SK-N-SH (cell line): ENCODE measurements around the gene RAE1. TPM values are rescaled to one million over a fixed set of nuclear protein-coding genes. Genes with fewer than 3 reads are reported as not detected.

Experiments used
- CTCF ChIA-PET: fragments of 300-600, 350-600 bp; formaldehyde crosslinking; extraction: SDS; loops from one replicate; lab custom pipeline; 2021; lab: Yijun Ruan, JAX
- POLR2A ChIA-PET: fragments of 350-600 bp; sonication (Branson Sonifier 250); formaldehyde crosslinking; extraction: SDS; loops from one replicate; lab custom pipeline; 2020; ENCODE audit warnings: antibody characterized with exemption, inconsistent platforms; lab: Yijun Ruan, JAX
- DNase-seq: peaks from one replicate; pipeline ENCODE4 v3.0.0; 2012
- H2AFZ ChIP-seq: fragments of 200-600 bp; sonication (generic); 2 replicates; pipeline ENCODE4 v1.8.1; 2016; ENCODE audit warnings: antibody characterized with exemption, mild to moderate bottlenecking, low read depth
- H3F3A ChIP-seq: fragments of 200-600 bp; sonication (generic); replicated peaks from 2 replicates; pipeline ENCODE3; 2016; ENCODE audit warnings: antibody characterized with exemption, mild to moderate bottlenecking; ENCODE audit not compliant: insufficient read depth
- H3K27ac ChIP-seq, 2 experiments: fragments of 200-500 bp in 1 of 2; fragments of 200-600 bp in 1 of 2; sonication (Bioruptor generic) in 1 of 2; sonication (generic), shearing (Covaris generic) in 1 of 2; 2 replicates each; pipeline versions ENCODE4 v1.5.1 to v1.6.1; 2014 to 2016; ENCODE audit warnings: low read depth in 2 of 2, inconsistent platforms in 1 of 2, low read length in 1 of 2, mild to moderate bottlenecking in 1 of 2, mixed read lengths in 1 of 2
- H3K27me3 ChIP-seq: fragments of 200-600 bp; sonication (generic), shearing (Covaris generic); 2 replicates; pipeline ENCODE4 v1.6.1; 2016; ENCODE audit warnings: mixed run types; ENCODE audit not compliant: insufficient read depth
- H3K36me3 ChIP-seq, 2 experiments: fragments of 200-500 bp in 1 of 2; fragments of 200-600 bp in 1 of 2; sonication (Bioruptor generic) in 1 of 2; sonication (generic) in 1 of 2; replicated peaks in 1 of 2; 2 replicates each; pipeline versions ENCODE3 to v1.5.1; 2014 to 2016; ENCODE audit warnings: low read length in 1 of 2, mild to moderate bottlenecking in 1 of 2; ENCODE audit not compliant: insufficient read depth in 2 of 2, control insufficient read depth in 1 of 2
- H3K4me1 ChIP-seq, 2 experiments: fragments of 200-500 bp in 1 of 2; fragments of 200-600 bp in 1 of 2; sonication (Bioruptor generic) in 1 of 2; sonication (generic), shearing (Covaris generic) in 1 of 2; 2 replicates each; pipeline versions ENCODE4 v1.5.1 to v1.6.1; 2014 to 2016; ENCODE audit warnings: low read depth in 1 of 2, low read length in 1 of 2, mixed run types in 1 of 2; ENCODE audit not compliant: insufficient read depth in 2 of 2, control insufficient read depth in 1 of 2
- H3K4me2 ChIP-seq: fragments of 200-600 bp; sonication (generic), shearing (Covaris generic); 2 replicates; pipeline ENCODE4 v1.6.1; 2017; ENCODE audit warnings: mixed run types
- H3K4me3 ChIP-seq, 2 experiments: fragments of 200-500 bp in 1 of 2; fragments of 200-600 bp in 1 of 2; sonication (Bioruptor generic) in 1 of 2; sonication (generic), shearing (Covaris generic) in 1 of 2; 2 replicates each; pipeline versions ENCODE4 v1.5.1 to v1.8.1; 2014 to 2016; ENCODE audit warnings: low read depth in 2 of 2, inconsistent platforms in 1 of 2, low read length in 1 of 2, mild to moderate bottlenecking in 1 of 2, mixed read lengths in 1 of 2, moderate library complexity in 1 of 2
- H3K79me2 ChIP-seq: fragments of 200-600 bp; sonication (generic); 2 replicates; pipeline ENCODE4 v1.8.1; 2017; ENCODE audit warnings: mild to moderate bottlenecking; ENCODE audit not compliant: insufficient read depth
- H3K9ac ChIP-seq: fragments of 200-600 bp; sonication (generic); 2 replicates; pipeline ENCODE4 v1.6.1; 2017; ENCODE audit warnings: mixed run types
- H3K9me2 ChIP-seq: fragments of 200-600 bp; sonication (generic); 2 replicates; pipeline ENCODE4 v1.6.1; 2017; ENCODE audit warnings: mixed run types
- H3K9me3 ChIP-seq: fragments of 200-600 bp; sonication (generic); 2 replicates; pipeline ENCODE4 v1.6.1; 2017; ENCODE audit warnings: mixed run types, mild to moderate bottlenecking, moderate library complexity
- H4K20me1 ChIP-seq: fragments of 200-600 bp; sonication (generic); 2 replicates; pipeline ENCODE4 v1.6.1; 2017; ENCODE audit warnings: mild to moderate bottlenecking, mixed run types; ENCODE audit not compliant: insufficient read depth
- CTCF ChIP-seq: fragments of 200-600 bp; sonication (generic); IDR thresholded peaks from 2 replicates; pipeline ENCODE4 v1.6.1; 2017; ENCODE audit warnings: antibody characterized with exemption, mild to moderate bottlenecking, moderate library complexity
- ELF1 ChIP-seq: IDR thresholded peaks from 2 replicates; pipeline ENCODE4 v1.4.0; 2012
- EZH2phosphoT487 ChIP-seq: fragments of 200-600 bp; sonication (generic); IDR thresholded peaks from 2 replicates; pipeline ENCODE4 v1.6.1; 2017; ENCODE audit warnings: low read depth, mixed run types, mild to moderate bottlenecking, antibody characterized with exemption, moderate library complexity, borderline replicate concordance
- FOXJ3 ChIP-seq: sonication (generic); formaldehyde crosslinking; IDR thresholded peaks from 2 replicates; pipeline ENCODE4 v1.5.1; 2020; ENCODE audit warnings: mild to moderate bottlenecking, missing genetic modification reagents
- IRF3 ChIP-seq: fragments of 150-350 bp; IDR thresholded peaks from 2 replicates; pipeline ENCODE4 v1.6.1; 2016; ENCODE audit warnings: mild to moderate bottlenecking, low read depth, low read length
- MAX ChIP-seq: IDR thresholded peaks from 2 replicates; pipeline ENCODE4 v1.4.0; 2012; ENCODE audit warnings: low read depth
- RAD21 ChIP-seq: IDR thresholded peaks from 2 replicates; pipeline ENCODE4 v1.6.1; 2012; ENCODE audit warnings: mild to moderate bottlenecking, low read length
- RCOR1 ChIP-seq: fragments of 150-350 bp; IDR thresholded peaks from 2 replicates; pipeline ENCODE4 v1.6.1; 2017; ENCODE audit warnings: antibody characterized with exemption, low read length
- RXRA ChIP-seq: IDR thresholded peaks from 2 replicates; pipeline ENCODE4 v1.4.0; 2012; ENCODE audit warnings: low read depth, mild to moderate bottlenecking, borderline replicate concordance
- SIN3A ChIP-seq: IDR thresholded peaks from 2 replicates; pipeline ENCODE4 v1.6.1; 2012; ENCODE audit warnings: low read depth, mild to moderate bottlenecking, low read length, moderate library complexity, borderline replicate concordance
- USF2 ChIP-seq: fragments of 150-350 bp; IDR thresholded peaks from 2 replicates; pipeline ENCODE4 v1.6.1; 2017; ENCODE audit warnings: antibody characterized with exemption, low read length, low read depth, borderline replicate concordance
- WGBS: methylation state at CpG from one replicate; pipeline ENCODE4 v1.1.6; 2017; ENCODE audit warnings: low lambda C conversion rate; 5-methylcytosine and 5-hydroxymethylcytosine counted together
- polyA plus RNA-seq, 3 experiments: library from polyadenylated mRNA; depleted of rRNA; stranded (reverse); fragments of >200 nt; gene quantifications; 2 replicates each; pipeline ENCODE4 v1.2.3, GENCODE V29; 2012

The RAE1 gene
- polyA plus RNA-seq, 1 of the 3 experiments (the other 2 are of a cell fraction) = 82.4 TPM

GRCh38 chr20:57327820-57328219 lies 23.2 kb upstream of the RAE1 start (continued):
- no peak for TF ChIP-seq CTCF
- TF ChIP-seq RXRA = no peak
- TF ChIP-seq IRF3 = no peak
- TF ChIP-seq SIN3A = no peak
- no peak for TF ChIP-seq ELF1
- no peak for TF ChIP-seq EZH2phosphoT487
- TF ChIP-seq FOXJ3 (CRISPR knock-in tag) = no peak
- TF ChIP-seq USF2 = no peak
- TF ChIP-seq MAX = no peak

GRCh38 chr20:57329608-57330221 lies 21.3 kb upstream of the RAE1 start, which contains the start of gene SPO11:
SPO11 (plus strand) TSS chr20:57329803; CDS start chr20:57329868, 65 bp downstream.
- no peaks in the 10 kb centered on the region for H3K36me3 ChIP-seq
- no peak within 1 kb of the TSS for H3K4me2 ChIP-seq
- no peaks in the 10 kb centered on the region for H4K20me1 ChIP-seq
- no peaks in the 10 kb centered on the region for H3F3A ChIP-seq
- no peak within 1 kb of the TSS for H3K9ac ChIP-seq
- no peaks in the 10 kb centered on the region for H3K9me2 ChIP-seq
- peaks cover 0 to 6% of the 10 kb centered on the region in 2 experiments; a peak in 1 of 4 replicates for H3K4me1 ChIP-seq
- H3K79me2 ChIP-seq = no peaks in the 10 kb centered on the region
- H2AFZ ChIP-seq = no peak within 1 kb of the TSS
- ChIA-PET CTCF (interaction anchor here (0.6 to 14.4 kb wide), 13 partner anchors 10 to 833 kb away, joined by 3 to 128 read pairs (median 4); partner anchors contain the start of gene RAE1), POLR2A (no interaction called here)
- WGBS = 82% methylated on average over 27 of the region's 40 CpGs
- H3K4me3 ChIP-seq = no peak within 1 kb of the TSS; a peak in 1 of 4 replicates
- no peaks in the 10 kb centered on the region for H3K27me3 ChIP-seq
- H3K9me3 ChIP-seq = no peaks in the 10 kb centered on the region
- no peak within 1 kb of the TSS for H3K27ac ChIP-seq
- DNase-seq = peak; percentile 37
- TF ChIP-seq RCOR1 (no peak), RAD21 (peak; percentile 27; the same call in 1 of the 2 replicates)
